GM19324 (cell line): ENCODE data around the gene ANXA2.
A peak's percentile ranks its signal among the peaks of the same experiment; 100 is the strongest.
"Not testable (repeated sequence)": the region's sequence is repeated elsewhere in the genome, so short reads cannot be mapped to it uniquely, and the experiment has no call there.

ENCODE experiments used
- ATAC-seq: cut with Tn5 transposase; IDR thresholded peaks from one replicate; pipeline ENCODE4 v1.9.1; 2021; ENCODE audit warnings: mild to moderate bottlenecking, moderate library complexity; ENCODE audit not compliant: unreplicated experiment, low FRiP score

Gene ANXA2

DNA sequence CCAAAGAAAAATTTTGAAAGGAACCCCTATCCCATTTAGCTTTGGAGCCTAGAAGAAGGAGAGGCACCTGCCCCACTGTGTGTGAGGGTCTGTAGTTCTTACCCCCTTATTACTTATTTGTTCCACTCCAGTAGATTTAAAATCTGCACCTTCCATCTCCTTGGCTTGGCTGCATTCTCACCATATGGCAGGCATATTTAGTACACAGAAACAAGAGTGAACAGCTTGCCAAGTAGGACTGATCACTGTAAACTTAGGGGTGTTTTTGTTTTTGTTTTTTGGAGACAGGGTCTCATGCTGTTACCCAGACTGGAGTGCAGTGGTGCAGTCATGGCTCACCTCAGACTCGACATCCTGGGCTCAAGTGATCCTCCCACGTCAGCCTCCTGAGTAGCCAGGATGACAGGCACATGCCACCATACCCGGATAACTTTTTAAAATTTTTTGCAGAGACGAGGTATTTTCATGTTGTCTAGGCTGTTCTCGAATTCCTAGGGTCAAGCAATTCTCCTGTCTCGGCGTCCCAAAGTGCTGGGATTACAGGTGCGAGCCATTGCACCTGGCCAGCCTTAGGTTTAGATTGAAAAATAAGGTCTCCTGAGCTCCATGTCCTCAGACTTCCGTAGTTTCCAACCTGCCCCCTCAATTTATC is 14.1 kb upstream of the ANXA2 start:
- no peak for ATAC-seq

GRCh38 chr15:60410350-60410749 is 12.6 kb upstream of the ANXA2 start:
- not testable (repeated sequence) for ATAC-seq

DNA sequence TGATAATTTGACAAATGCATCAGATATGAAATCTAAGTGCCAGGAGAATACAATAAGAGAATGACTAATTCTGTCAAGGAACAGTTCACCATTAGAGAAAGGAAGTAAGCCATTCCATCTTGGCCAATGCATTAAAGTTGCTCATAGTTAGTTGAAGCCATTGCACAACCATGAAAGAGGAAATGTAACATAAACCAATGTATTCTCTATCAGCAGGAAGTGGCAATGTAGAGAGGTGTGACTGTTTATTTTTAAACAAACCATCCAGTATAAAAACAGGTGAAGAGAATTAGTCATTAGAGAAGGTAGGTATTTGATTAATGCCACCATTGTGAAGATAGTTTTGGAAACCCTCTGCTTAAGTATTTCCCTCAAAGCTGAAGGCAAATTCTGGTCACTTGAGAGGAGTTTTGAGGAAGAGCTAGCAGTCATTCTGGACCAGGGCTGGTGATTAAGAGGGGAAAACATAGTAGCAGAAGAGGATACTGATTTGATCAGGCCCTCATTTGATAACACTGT is 10.7 kb upstream of the ANXA2 start:
- no peak for ATAC-seq

GRCh38 chr15:60407415-60407805 is 9.6 kb upstream of the ANXA2 start:
- ATAC-seq = no peak

GRCh38 chr15:60406513-60407414 is 9.0 kb upstream of the ANXA2 start:
- no peak for ATAC-seq

GRCh38 chr15:60405399-60405798 is 7.6 kb upstream of the ANXA2 start:
- no peak for ATAC-seq

DNA sequence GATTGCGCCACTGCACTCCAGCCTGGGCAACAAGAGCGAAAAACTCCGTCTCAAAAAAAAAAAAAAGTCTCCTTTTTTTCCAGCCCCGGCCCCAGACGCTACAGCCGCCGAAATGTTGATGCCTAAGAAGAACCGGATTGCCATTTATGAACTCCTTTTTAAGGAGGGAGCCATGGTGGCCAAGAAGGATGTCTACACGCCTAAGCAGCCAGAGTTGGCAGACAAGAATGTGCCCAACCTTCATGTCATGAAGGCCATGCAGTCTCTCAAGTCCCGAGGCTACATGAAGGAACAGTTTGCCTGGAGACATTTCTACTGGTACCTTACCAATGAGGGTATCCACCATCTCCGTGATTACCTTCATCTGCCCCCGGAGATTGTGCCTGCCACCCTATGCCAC is 6.6 kb upstream of the ANXA2 start:
- ATAC-seq = not testable (repeated sequence)

- ATAC-seq = no peak
Observed at GRCh38 chr15:60400944-60401343, 3.2 kb upstream of the ANXA2 start.

DNA sequence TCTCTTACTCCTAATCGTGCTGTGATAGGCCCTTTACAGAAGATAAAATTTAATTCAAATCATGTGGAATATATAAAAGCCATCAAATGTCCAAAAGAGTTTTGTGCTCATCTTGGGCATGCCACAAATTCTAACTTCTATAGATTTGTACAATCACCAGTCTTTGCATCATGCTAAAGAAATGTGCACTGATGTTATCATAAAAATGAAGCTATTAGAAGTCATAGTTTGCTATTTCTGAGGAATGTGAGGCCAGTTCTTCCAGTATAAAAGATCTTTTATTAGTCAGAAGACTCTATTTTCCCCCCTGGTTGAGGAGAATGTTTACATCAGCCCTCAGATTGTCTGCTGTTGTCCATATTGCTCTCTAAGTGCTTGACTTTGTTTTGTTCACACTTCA is 2.1 kb upstream of the ANXA2 start:
- no peak for ATAC-seq

- no peak for ATAC-seq
Observed at GRCh38 chr15:60399246-60399915, 1.6 kb upstream of the ANXA2 start.

DNA sequence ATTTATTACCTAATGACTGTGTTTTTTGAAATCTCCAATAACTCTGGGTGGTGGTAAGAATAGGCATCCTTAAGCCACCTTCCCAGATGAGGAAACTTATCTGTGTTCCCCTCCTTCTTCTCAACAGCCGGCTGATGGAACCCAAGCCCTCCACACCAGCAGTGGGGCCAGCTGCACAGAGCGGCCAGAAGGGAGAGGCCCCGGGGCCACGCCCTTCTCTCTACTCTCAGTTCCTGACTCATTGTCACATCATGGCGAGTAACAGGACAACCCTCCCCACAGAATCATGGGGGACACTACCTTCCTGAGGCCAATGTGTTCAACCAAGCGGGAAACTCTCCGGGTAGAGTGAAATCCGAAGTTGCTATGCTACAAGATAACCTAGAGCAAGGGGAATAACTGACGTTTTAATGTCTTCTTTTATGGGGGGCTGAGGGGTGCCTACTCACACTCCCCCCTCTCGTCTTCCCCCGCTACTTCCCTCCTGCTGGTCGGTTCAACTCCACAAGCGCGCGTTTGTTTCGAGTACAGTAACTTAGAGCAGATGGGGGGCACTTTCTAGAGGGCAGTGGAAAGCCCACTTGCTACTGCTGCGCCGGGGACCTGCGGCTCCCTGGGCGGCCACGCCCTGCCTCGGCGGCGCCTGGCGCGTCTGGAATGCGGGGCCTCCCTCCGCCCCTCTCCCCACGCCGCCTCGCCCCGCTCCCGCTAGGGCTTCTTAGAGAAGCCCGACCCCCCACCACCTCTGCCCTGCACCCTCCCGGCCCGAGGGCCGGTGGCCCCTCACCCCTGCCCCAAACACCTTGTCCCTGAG is 621 bp downstream of the ANXA2 start:
- peak; percentile 67 for ATAC-seq

GRCh38 chr15:60396560-60396957 is 1.2 kb downstream of the ANXA2 start:
- ATAC-seq = no peak

GRCh38 chr15:60396100-60396499 is 1.7 kb downstream of the ANXA2 start:
- ATAC-seq = no peak

GRCh38 chr15:60395276-60396011 is 2.3 kb downstream of the ANXA2 start:
- no peak for ATAC-seq

GRCh38 chr15:60394689-60395097 is 3.1 kb downstream of the ANXA2 start:
- ATAC-seq = no peak

DNA sequence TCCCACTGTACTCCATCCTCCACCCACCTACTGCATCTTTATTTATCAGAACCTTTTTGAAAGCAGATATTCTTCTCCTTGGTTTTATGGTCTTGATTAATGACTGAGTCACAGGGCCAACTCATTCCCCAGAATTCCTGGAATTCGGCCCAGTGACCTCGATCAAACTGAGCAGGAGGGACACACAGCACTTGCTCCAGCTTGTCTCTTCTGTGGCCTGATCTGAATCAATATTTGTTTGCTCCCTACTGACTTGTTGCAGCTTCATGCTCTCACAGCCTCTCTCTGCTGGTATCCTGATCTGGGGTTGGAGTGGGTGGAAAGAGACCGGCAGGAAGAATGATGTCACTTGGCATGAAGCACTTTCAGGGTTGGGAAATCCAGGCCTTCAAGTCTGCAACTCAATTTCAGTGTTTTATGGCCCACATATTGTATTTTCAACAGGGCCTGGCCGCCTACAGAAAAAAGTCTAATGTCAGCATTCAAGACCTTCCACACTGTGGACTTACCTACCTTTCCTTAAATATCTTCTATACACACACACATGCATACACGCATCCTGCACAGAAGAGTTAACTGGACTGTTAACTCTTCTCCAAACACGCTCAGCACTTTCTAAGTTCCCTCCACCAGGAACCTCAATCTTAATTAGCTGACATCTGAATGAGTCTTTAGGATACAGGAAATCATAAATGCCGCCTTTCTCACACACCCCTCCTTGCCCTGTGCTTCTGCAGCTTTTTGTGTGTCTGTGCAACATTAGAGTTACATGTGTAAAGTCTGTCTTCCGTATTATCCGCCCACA is 4.6 kb downstream of the ANXA2 start:
- no peak for ATAC-seq

GRCh38 chr15:60392601-60392985 is 5.2 kb downstream of the ANXA2 start:
- no peak for ATAC-seq

GRCh38 chr15:60391722-60392315 is 6.0 kb downstream of the ANXA2 start:
- no peak for ATAC-seq
